Lower leg skin (tissue), 4 donors: Measurements from ENCODE around the gene BPIFB1. TPM values are rescaled to one million over a fixed set of nuclear protein-coding genes. Genes with fewer than 3 reads are reported as not detected.

Experiments used
- DNase-seq, 2 donors: peaks; one replicate each; pipeline ENCODE4 v3.0.0-alpha.2; 2019; ENCODE audit warnings: low spot score in 2 of 2
- H3K4me3 ChIP-seq: fragments of 200-600 bp; sonication (generic); 2 replicates; pipeline ENCODE4 v1.5.1; 2017; ENCODE audit warnings: mild to moderate bottlenecking, low read depth; ENCODE audit not compliant: poor library complexity, severe bottlenecking
- CTCF ChIP-seq, 3 donors: fragments of 450-650 bp; IDR thresholded peaks; one replicate each; pipeline ENCODE4 v1.5.1; 2016; ENCODE audit warnings: antibody characterized with exemption in 3 of 3, mild to moderate bottlenecking in 3 of 3, moderate library complexity in 2 of 3
- POLR2A ChIP-seq, 2 donors: fragments of 450-650 bp; IDR thresholded peaks; one replicate each; pipeline ENCODE4 v1.6.1; 2016 to 2017; ENCODE audit warnings: antibody characterized with exemption in 2 of 2, mild to moderate bottlenecking in 1 of 2, moderate library complexity in 1 of 2
- WGBS, 2 donors: methylation state at CpG; one replicate each; pipeline ENCODE4 v1.1.5; 2018; 5-methylcytosine and 5-hydroxymethylcytosine counted together
- intact Hi-C: fragments of 100-400 bp; cut with DNase I; formaldehyde crosslinking; loops from one replicate; pipeline ENCODE4 v1.15.0; 2023; ENCODE audit warnings: low total_unique reads
- total RNA-seq, 4 donors: library from RNA; depleted of rRNA; stranded (reverse); fragments of >200 nt; gene quantifications; one replicate each; pipeline ENCODE4 v1.1.0, GENCODE V29; 2016

Gene BPIFB1
- total RNA-seq, 4 donors from 2014 or later: not detected

GRCh38 chr20:33250666-33251065 is 32.3 kb upstream of the BPIFB1 start:
- no peak for DNase-seq
- TF ChIP-seq POLR2A (IDR thresholded peaks at IDR 0.05) (no peak), CTCF (IDR thresholded peaks at IDR 0.05) (no peak)
- 28 to 39% methylated on average over 2 of the region's 2 CpGs for WGBS, 2 donors
- intact Hi-C loops: no loop called here
- H3K4me3 ChIP-seq: no peak overlapping the region

- TF ChIP-seq POLR2A (IDR thresholded peaks at IDR 0.05) (no peak), CTCF (IDR thresholded peaks at IDR 0.05) (no peak)
- intact Hi-C loops: no loop called here
- no peak for DNase-seq
- no peak overlapping the region for H3K4me3 ChIP-seq
- WGBS, 2 donors: 54% methylated on average over 3 of the region's 3 CpGs
Observed at GRCh38 chr20:33251496-33251895, 31.5 kb upstream of the BPIFB1 start.

GRCh38 chr20:33252460-33252859 is 30.6 kb upstream of the BPIFB1 start:
- intact Hi-C loops: no loop called here
- TF ChIP-seq POLR2A (IDR thresholded peaks at IDR 0.05) (no peak), CTCF (IDR thresholded peaks at IDR 0.05) (no peak)
- H3K4me3 ChIP-seq: no peak overlapping the region
- WGBS, 2 donors: 85 to 91% methylated on average over 3 of the region's 3 CpGs
- DNase-seq: no peak

GRCh38 chr20:33255005-33255404 is 28.0 kb upstream of the BPIFB1 start:
- H3K4me3 ChIP-seq: no peak overlapping the region
- DNase-seq: no peak
- no peak for TF ChIP-seq POLR2A (IDR thresholded peaks at IDR 0.05)
- no peak for TF ChIP-seq CTCF (IDR thresholded peaks at IDR 0.05)
- intact Hi-C loops: no loop called here
- WGBS, 2 donors: 77% methylated on average over 2 of the region's 2 CpGs

GRCh38 chr20:33257237-33257636 is 25.8 kb upstream of the BPIFB1 start:
- intact Hi-C loops: no loop called here
- DNase-seq: no peak
- 79 to 80% methylated on average over 5 of the region's 5 CpGs for WGBS, 2 donors

More at GRCh38 chr20:33257237-33257636, 25.8 kb upstream of the BPIFB1 start:
- no peak overlapping the region for H3K4me3 ChIP-seq
- TF ChIP-seq CTCF (IDR thresholded peaks at IDR 0.05) (no peak), POLR2A (IDR thresholded peaks at IDR 0.05) (no peak)
